ENCODE measurements around the gene MMP13.
"Not testable (repeated sequence)": the region's sequence is repeated elsewhere in the genome, so short reads cannot be mapped to it uniquely, and the experiment has no call there.

MMP13 gene

GRCh38 chr11:102955624-102956023 lies at the start of gene MMP13:
Gene MMP13, minus strand, starts transcription at chr11:102955732. Its CDS starts 27 bp downstream, at chr11:102955705.
- DNase-seq (ENCODE audit: low spot score) = no peak

- not testable (repeated sequence) for DNase-seq (ENCODE audit: low spot score)
Observed at GRCh38 chr11:103004234-103004633, 48.7 kb upstream of the MMP13 start.

GRCh38 chr11:102994105-102994504 lies 38.6 kb upstream of the MMP13 start:
- DNase-seq (ENCODE audit: low spot score) = no peak

- DNase-seq (ENCODE audit: low spot score) = no peak
Observed at GRCh38 chr11:102991776-102992175, 36.2 kb upstream of the MMP13 start.

- no peak for DNase-seq (ENCODE audit: low spot score)
Observed at GRCh38 chr11:102990145-102990544, 34.6 kb upstream of the MMP13 start.

- no peak for DNase-seq (ENCODE audit: low spot score)
Observed at GRCh38 chr11:102989379-102990047, 34.0 kb upstream of the MMP13 start.

- DNase-seq (ENCODE audit: low spot score) = no peak
Observed at GRCh38 chr11:102986815-102987214, 31.3 kb upstream of the MMP13 start.

GRCh38 chr11:102985850-102986249 lies 30.3 kb upstream of the MMP13 start:
- DNase-seq (ENCODE audit: low spot score) = peak; percentile 16

GRCh38 chr11:102983486-102983885 lies 28.0 kb upstream of the MMP13 start:
- DNase-seq (ENCODE audit: low spot score) = no peak

- DNase-seq (ENCODE audit: low spot score) = no peak
Observed at GRCh38 chr11:102981324-102981910, 25.9 kb upstream of the MMP13 start.

- no peak for DNase-seq (ENCODE audit: low spot score)
Observed at GRCh38 chr11:102974552-102975280, 19.2 kb upstream of the MMP13 start.

- not testable (repeated sequence) for DNase-seq (ENCODE audit: low spot score)
Observed at GRCh38 chr11:102973698-102974097, 18.2 kb upstream of the MMP13 start.

GRCh38 chr11:102972853-102973252 lies 17.3 kb upstream of the MMP13 start:
- DNase-seq (ENCODE audit: low spot score) = no peak

- no peak for DNase-seq (ENCODE audit: low spot score)
Observed at GRCh38 chr11:102971766-102972165, 16.2 kb upstream of the MMP13 start.

GRCh38 chr11:102967497-102967896 lies 12.0 kb upstream of the MMP13 start:
- DNase-seq (ENCODE audit: low spot score) = no peak

GRCh38 chr11:102966011-102966410 lies 10.5 kb upstream of the MMP13 start:
- DNase-seq (ENCODE audit: low spot score) = no peak

- no peak for DNase-seq (ENCODE audit: low spot score)
Observed at GRCh38 chr11:102964867-102965266, 9.3 kb upstream of the MMP13 start.

- no peak for DNase-seq (ENCODE audit: low spot score)
Observed at GRCh38 chr11:102957953-102958352, 2.4 kb upstream of the MMP13 start.

GRCh38 chr11:102950622-102951081 lies 4.9 kb downstream of the MMP13 start:
- DNase-seq (ENCODE audit: low spot score) = no peak

- no peak for DNase-seq (ENCODE audit: low spot score)
Observed at GRCh38 chr11:102946237-102946636, 9.3 kb downstream of the MMP13 start.

GRCh38 chr11:102940714-102941588 lies 14.6 kb downstream of the MMP13 start:
- peak; percentile 38 for DNase-seq (ENCODE audit: low spot score)

- DNase-seq (ENCODE audit: low spot score) = no peak
Observed at GRCh38 chr11:102936864-102937509, 18.5 kb downstream of the MMP13 start.
